Stomach (tissue), 4 donors: ENCODE results near the gene MMP8.

Experiments
- CTCF ChIP-seq, 7 experiments: fragments of 450-650 bp in 4 of 7; fragments of 200-600 bp in 3 of 7; sonication (generic) in 3 of 7; IDR thresholded peaks; one replicate each; pipeline ENCODE4 v1.5.1; 2016 to 2019; ENCODE audit warnings: antibody characterized with exemption in 7 of 7, control low read depth in 2 of 7, mild to moderate bottlenecking in 1 of 7
- EP300 ChIP-seq: sonication (generic); formaldehyde crosslinking; IDR thresholded peaks from one replicate; pipeline ENCODE4 v1.6.1; 2017; ENCODE audit warnings: antibody characterized with exemption
- POLR2A ChIP-seq, 4 donors: fragments of 450-650 bp; IDR thresholded peaks; one replicate each; pipeline ENCODE4 v1.6.1; 2016; ENCODE audit warnings: antibody characterized with exemption in 4 of 4, control low read depth in 2 of 4, mild to moderate bottlenecking in 1 of 4, moderate library complexity in 1 of 4
- POLR2AphosphoS5 ChIP-seq, 3 donors: sonication (generic); formaldehyde crosslinking; IDR thresholded peaks; one replicate each; pipeline ENCODE4 v1.6.1; 2016; ENCODE audit warnings: antibody characterized with exemption in 3 of 3

GRCh38 chr11:102770191-102770590 is 45.4 kb upstream of the MMP8 start:
- TF ChIP-seq CTCF (IDR thresholded peaks at IDR 0.05) = no peak
- TF ChIP-seq POLR2AphosphoS5 (IDR thresholded peaks at IDR 0.05) = no peak
- TF ChIP-seq EP300 = no peak
- no peak for TF ChIP-seq POLR2A (IDR thresholded peaks at IDR 0.05)
